PFSK-1 (cell line): ENCODE data around the gene QTRT2.

ENCODE experiments used
- FOXP2 ChIP-seq: optimal IDR thresholded peaks from 2 replicates; pipeline ENCODE3; 2011; ENCODE audit warnings: borderline replicate concordance, control low read depth, inconsistent platforms; ENCODE audit not compliant: insufficient read depth; ENCODE audit errors: extremely low read length, extremely low read depth
- POLR2AphosphoS5 ChIP-seq: IDR thresholded peaks from 2 replicates; pipeline ENCODE4 v1.6.1; 2012; ENCODE audit warnings: low read depth, mild to moderate bottlenecking, control low read depth, low read length, moderate library complexity
- REST ChIP-seq, 2 experiments: IDR thresholded peaks; 2 replicates each; pipeline versions ENCODE4 v1.6.1 to v1.8.0; 2011 to 2012; ENCODE audit warnings: low read depth in 2 of 2, low read length in 2 of 2, control low read depth in 1 of 2, inconsistent platforms in 1 of 2, mild to moderate bottlenecking in 1 of 2, moderate library complexity in 1 of 2; ENCODE audit not compliant: insufficient read depth in 1 of 2
- SIN3A ChIP-seq: IDR thresholded peaks from 2 replicates; pipeline ENCODE4 v1.6.1; 2012; ENCODE audit warnings: mild to moderate bottlenecking, low read length, moderate library complexity, borderline replicate concordance; ENCODE audit not compliant: insufficient read depth
- TAF1 ChIP-seq: IDR thresholded peaks from 2 replicates; pipeline ENCODE4 v1.6.1; 2012; ENCODE audit warnings: low read length, control low read depth, borderline replicate concordance; ENCODE audit not compliant: insufficient read depth

GRCh38 chr3:114011059-114011797 is 45.3 kb upstream of the QTRT2 start:
- TF ChIP-seq POLR2AphosphoS5 (no peak), REST (IDR thresholded peaks at IDR 0.05; ENCODE audit: insufficient read depth in 1 of 2, low read depth in 2 of 2, low read length in 2 of 2) (no peak), SIN3A (no peak), TAF1 (no peak), FOXP2 (no peak)
